22Rv1 (cell line): ENCODE results near the gene GRIK5.

Experiments used
- H3K27ac ChIP-seq: fragments of 450-650 bp; 2 replicates; pipeline ENCODE4 v1.5.1; 2017
- CTCF ChIP-seq: fragments of 450-650 bp; IDR thresholded peaks from 2 replicates; pipeline ENCODE4 v1.5.1; 2017; ENCODE audit warnings: mild to moderate bottlenecking
- ZFX ChIP-seq: fragments of 450-650 bp; IDR thresholded peaks from 2 replicates; pipeline ENCODE4 v1.6.1; 2017; ENCODE audit warnings: antibody characterized with exemption, borderline replicate concordance

GRIK5 gene

GRCh38 chr19:41967054-41967783, 102.8 kb downstream of the GRIK5 start:
- no peak for TF ChIP-seq CTCF
- TF ChIP-seq ZFX, result no peak
- H3K27ac ChIP-seq, result no peak overlapping the region

- TF ChIP-seq CTCF, result no peak
- no peak for TF ChIP-seq ZFX
- H3K27ac ChIP-seq, result no peak overlapping the region
These were observed 104.9 kb downstream of the GRIK5 start for GRCh38 chr19:41965106-41965505.

GRCh38 chr19:41960973-41961372, 109.0 kb downstream of the GRIK5 start:
- no peak overlapping the region for H3K27ac ChIP-seq

GRCh38 chr19:41959056-41960053, 110.7 kb downstream of the GRIK5 start, which contains the start of gene RABAC1:
Gene RABAC1 (minus strand): TSS chr19:41959321. CDS start chr19:41959292, 29 bp downstream.
- peak within 1 kb of the TSS; percentile 89 for H3K27ac ChIP-seq
- TF ChIP-seq CTCF (peak; percentile 40), ZFX (no peak)

More at GRCh38 chr19:41960973-41961372, 109.0 kb downstream of the GRIK5 start:
- TF ChIP-seq CTCF (no peak), ZFX (no peak)

GRCh38 chr19:41958367-41959055, 111.5 kb downstream of the GRIK5 start:
- TF ChIP-seq ZFX (no peak), CTCF (no peak)
- H3K27ac ChIP-seq, result peak overlapping the region; percentile 89

GRCh38 chr19:41957838-41958366, 112.1 kb downstream of the GRIK5 start:
- TF ChIP-seq ZFX (no peak), CTCF (peak; percentile 92)
- H3K27ac ChIP-seq, result peak overlapping the region; percentile 89
